Measurements from ENCODE around the gene ZNF385A.

ZNF385A gene

GRCh38 chr12:54377007-54377406 lies 7.5 kb downstream of the ZNF385A start:
- DNase-seq (ENCODE audit: extremely low read depth in 1 of 2, low read depth in 1 of 2): no peak

GRCh38 chr12:54376596-54376995 lies 7.9 kb downstream of the ZNF385A start:
- DNase-seq (ENCODE audit: extremely low read depth in 1 of 2, low read depth in 1 of 2): no peak

GRCh38 chr12:54375259-54375579 lies 9.3 kb downstream of the ZNF385A start:
- no peak for DNase-seq (ENCODE audit: extremely low read depth in 1 of 2, low read depth in 1 of 2)

GRCh38 chr12:54374562-54375258 lies 9.8 kb downstream of the ZNF385A start:
- no peak for DNase-seq (ENCODE audit: extremely low read depth in 1 of 2, low read depth in 1 of 2)

- no peak for DNase-seq (ENCODE audit: extremely low read depth in 1 of 2, low read depth in 1 of 2)
Measured at GRCh38 chr12:54373649-54374561, 10.6 kb downstream of the ZNF385A start.

- DNase-seq (ENCODE audit: extremely low read depth in 1 of 2, low read depth in 1 of 2): no peak
Measured at GRCh38 chr12:54372113-54372806, 12.3 kb downstream of the ZNF385A start.

- no peak for DNase-seq (ENCODE audit: extremely low read depth in 1 of 2, low read depth in 1 of 2)
Measured at GRCh38 chr12:54371328-54372112, 13.0 kb downstream of the ZNF385A start.

- DNase-seq (ENCODE audit: extremely low read depth in 1 of 2, low read depth in 1 of 2): no peak
Measured at GRCh38 chr12:54370171-54370730, 14.3 kb downstream of the ZNF385A start.

GRCh38 chr12:54369597-54370131 lies 14.9 kb downstream of the ZNF385A start:
- DNase-seq (ENCODE audit: extremely low read depth in 1 of 2, low read depth in 1 of 2): no peak

- peak; percentile 67 to 77 for DNase-seq (ENCODE audit: extremely low read depth in 1 of 2, low read depth in 1 of 2)
Measured at GRCh38 chr12:54368709-54369596, 15.6 kb downstream of the ZNF385A start.

GRCh38 chr12:54368025-54368708 lies 16.4 kb downstream of the ZNF385A start:
- no peak for DNase-seq (ENCODE audit: extremely low read depth in 1 of 2, low read depth in 1 of 2)

- DNase-seq (ENCODE audit: extremely low read depth in 1 of 2, low read depth in 1 of 2): peak in 1 of 2 donors; percentile 45
Measured at GRCh38 chr12:54364413-54364812, 20.1 kb downstream of the ZNF385A start, which contains the start of gene GPR84. Gene GPR84 (minus strand): TSS chr12:54364486. CDS start chr12:54363851, 635 bp downstream.

GRCh38 chr12:54363618-54364017 lies 20.9 kb downstream of the ZNF385A start:
- no peak for DNase-seq (ENCODE audit: extremely low read depth in 1 of 2, low read depth in 1 of 2)

GRCh38 chr12:54363047-54363446 lies 21.5 kb downstream of the ZNF385A start:
- DNase-seq (ENCODE audit: extremely low read depth in 1 of 2, low read depth in 1 of 2): no peak

- DNase-seq (ENCODE audit: extremely low read depth in 1 of 2, low read depth in 1 of 2): no peak
Measured at GRCh38 chr12:54360717-54361456, 23.6 kb downstream of the ZNF385A start.

GRCh38 chr12:54359762-54360351 lies 24.7 kb downstream of the ZNF385A start:
- DNase-seq (ENCODE audit: extremely low read depth in 1 of 2, low read depth in 1 of 2): no peak

GRCh38 chr12:54358945-54359761 lies 25.4 kb downstream of the ZNF385A start:
- DNase-seq (ENCODE audit: extremely low read depth in 1 of 2, low read depth in 1 of 2): peak; percentile 74 to 93
